Globus pallidus (tissue), 1 donor: ENCODE data around the gene GATD1.
A peak's percentile ranks its signal among the peaks of the same experiment; 100 is the strongest.

Source experiments
- DNase-seq: peaks from one replicate; pipeline ENCODE4 v3.0.0-alpha.2; 2015; ENCODE audit warnings: low spot score

GATD1 gene

DNA sequence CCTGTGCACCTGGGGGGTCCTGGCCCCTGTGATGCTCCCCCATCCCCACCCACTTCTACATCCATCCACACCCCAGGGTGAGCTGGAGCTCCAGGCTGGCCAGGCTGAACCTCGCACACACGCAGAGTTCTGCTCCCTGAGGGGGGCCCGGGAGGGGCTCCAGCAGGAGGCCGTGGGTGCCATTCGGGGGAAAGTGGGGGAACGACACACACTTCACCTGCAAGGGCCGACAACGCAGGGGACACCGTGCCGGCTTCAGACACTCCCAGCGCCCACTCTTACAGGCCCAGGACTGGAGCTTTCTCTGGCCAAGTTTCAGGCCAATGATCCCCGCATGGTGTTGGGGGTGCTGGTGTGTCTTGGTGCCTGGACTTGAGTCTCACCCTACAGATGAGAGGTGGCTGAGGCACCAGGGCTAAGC, 50.0 kb downstream of the GATD1 start:
- DNase-seq: no peak

DNA sequence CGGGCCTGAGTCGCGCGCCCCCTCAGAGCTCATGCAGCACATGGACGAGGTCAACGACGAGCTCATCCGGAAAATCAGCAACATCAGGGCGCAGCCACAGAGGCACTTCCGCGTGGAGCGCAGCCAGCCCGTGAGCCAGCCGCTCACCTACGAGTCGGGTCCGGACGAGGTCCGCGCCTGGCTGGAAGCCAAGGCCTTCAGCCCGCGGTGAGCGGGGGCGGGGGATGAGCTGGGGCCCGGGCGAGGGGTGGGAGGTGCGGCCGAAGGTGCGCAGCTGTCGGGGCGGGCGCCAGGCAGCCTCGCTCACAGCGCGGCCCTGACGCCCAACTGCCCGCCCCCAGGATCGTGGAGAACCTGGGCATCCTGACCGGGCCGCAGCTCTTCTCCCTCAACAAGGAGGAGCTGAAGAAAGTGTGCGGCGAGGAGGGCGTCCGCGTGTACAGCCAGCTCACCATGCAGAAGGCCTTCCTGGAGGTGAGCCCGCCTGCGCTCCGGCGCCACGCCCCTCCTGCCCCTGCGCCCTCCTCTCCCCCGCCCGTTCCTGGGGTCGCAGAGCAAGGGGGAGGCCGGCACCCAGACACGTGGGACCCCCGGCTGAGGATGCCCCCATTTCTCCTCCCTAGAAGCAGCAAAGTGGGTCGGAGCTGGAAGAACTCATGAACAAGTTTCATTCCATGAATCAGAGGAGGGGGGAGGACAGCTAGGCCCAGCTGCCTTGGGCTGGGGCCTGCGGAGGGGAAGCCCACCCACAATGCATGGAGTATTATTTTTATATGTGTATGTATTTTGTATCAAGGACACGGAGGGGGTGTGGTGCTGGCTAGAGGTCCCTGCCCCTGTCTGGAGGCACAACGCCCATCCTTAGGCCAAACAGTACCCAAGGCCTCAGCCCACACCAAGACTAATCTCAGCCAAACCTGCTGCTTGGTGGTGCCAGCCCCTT, 50.7 kb downstream of the GATD1 start:
- DNase-seq: no peak

DNA sequence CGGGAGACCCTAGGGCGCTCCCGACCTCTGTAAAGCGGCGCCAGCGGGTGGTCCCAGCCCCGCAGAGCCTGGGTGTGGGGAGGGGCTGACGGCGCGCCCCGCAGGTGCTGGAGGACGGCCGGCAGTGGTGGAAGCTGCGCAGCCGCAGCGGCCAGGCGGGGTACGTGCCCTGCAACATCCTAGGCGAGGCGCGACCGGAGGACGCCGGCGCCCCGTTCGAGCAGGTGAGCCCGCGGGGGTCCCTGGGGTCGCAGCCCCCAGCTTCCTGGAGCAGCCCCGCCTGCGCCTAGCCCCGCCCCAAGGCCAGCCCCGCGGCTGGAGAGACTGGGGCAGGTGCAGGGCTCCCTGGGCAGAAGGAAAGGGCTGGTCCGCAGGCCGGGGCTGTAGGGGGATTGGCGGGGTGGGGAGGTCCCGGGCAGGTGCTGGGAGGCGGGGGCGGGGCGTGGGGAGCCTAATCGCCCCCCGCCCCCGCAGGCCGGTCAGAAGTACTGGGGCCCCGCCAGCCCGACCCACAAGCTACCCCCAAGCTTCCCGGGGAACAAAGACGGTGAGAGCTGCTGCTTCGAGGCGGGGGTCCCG, 51.6 kb downstream of the GATD1 start:
- DNase-seq: no peak

DNA sequence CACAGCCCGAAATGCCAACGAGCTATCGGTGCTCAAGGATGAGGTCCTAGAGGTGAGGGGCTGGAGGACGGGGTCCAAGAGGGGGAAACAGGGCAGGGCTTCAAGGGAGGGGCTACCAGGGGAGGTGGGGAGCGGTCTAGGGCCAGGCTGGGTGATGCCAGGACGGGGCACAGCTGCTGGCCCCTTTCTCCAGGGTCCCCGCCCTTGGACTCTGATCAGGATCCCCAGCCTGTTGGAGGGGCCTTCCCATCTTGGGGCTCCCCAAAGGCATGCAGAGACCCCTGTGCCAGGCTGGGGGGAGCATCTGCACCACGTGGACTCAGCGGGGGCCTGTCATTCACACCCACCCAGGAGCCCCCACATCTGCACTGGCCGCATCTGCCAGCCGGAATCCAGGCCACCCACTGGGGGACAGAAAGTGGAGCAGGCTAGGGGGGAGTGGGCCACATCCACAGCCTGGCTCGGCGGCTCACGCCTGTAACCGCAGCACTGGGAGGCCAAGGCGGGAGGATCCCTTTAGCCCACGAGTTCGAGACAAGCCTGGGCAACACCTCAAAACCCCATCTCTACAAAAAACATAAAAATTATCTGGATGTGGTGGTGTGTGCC, 52.4 kb downstream of the GATD1 start:
- no peak for DNase-seq

DNA sequence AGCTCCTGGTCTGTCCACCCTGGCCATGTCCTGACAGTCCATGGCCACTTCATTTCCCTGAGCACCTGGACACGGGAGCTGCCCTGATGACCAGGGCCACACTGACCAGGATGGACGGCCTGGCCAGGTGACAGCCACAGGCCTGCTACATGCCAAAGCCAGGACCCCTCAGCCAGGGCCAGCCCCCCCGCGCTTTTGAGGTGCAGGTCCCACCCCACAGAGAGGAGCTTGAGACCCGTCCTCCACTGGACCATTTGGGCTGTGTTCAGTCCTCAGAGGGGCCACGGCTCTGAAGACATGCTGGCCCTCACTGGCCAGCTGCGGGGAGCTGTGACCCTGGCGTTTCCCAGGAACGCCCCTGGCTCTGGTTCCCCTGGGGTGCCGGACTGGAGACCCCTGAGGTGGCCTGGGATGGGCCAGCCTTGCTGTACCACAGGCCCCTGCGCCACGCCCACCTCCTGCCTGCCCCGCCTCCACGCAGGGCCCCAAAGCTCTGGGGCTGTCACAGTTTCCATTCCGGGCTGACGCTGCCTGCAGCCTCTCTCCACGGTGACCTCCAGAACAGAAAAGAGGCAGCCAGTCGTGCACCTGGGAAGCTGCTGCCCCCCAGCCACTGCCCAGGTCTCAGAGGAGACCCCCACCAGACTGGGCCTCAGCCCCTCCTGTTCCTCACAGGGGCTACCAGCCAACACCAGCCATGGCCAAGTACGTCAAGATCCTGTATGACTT, 53.1 kb downstream of the GATD1 start:
- no peak for DNase-seq

DNA sequence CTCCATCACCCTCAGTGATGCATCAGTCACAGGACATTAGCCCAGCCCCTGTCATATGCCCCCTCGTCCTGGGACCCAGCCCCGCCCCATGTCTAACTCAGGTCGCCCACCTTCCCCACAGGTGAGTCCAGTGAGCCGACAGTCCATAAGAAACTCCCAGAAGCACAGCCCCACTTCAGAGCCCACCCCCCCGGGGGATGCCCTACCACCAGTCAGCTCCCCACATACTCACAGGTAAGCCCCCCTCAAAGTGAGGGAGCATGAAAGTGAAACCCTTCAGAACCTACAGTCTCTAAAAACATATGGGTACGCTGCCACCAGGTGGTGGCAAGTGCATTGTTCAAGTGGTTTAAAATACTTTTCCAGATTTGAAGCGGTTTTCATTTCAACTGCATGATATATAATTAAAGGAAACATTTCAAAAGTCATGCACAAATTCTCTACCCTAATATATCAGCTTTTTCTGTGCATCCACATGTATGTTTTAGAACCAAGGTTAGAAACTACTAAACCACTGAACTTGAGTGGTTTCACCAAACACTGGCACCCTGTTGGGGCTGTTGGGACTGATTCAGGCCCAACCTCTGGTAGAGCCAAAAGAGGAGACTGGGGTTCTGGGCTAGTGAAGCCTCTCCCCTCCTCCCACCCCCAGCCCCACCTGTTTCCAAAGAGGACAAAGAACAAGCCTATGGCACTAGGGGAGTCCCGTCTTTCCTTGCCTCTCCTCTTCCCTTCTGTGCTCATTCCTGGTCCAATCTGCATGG, 54.0 kb downstream of the GATD1 start:
- DNase-seq: peak; percentile 47

DNA sequence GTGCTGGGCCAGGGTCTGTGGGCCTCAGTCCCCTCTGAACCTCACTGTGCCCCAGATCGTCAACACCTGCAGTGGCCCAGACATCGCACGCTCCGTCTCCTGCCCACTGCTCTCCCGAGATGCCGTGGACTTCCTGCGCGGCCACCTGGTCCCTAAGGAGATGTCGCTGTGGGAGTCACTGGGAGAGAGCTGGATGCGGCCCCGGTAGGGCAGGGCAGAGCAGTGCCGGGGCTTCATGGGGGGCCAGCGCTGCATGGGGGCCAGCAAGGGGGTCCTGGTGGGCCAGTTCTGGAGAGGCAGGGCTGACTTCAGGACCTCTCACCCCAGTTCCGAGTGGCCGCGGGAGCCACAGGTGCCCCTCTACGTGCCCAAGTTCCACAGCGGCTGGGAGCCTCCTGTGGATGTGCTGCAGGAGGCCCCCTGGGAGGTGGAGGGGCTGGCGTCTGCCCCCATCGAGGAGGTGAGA, 54.9 kb downstream of the GATD1 start:
- DNase-seq: no peak

DNA sequence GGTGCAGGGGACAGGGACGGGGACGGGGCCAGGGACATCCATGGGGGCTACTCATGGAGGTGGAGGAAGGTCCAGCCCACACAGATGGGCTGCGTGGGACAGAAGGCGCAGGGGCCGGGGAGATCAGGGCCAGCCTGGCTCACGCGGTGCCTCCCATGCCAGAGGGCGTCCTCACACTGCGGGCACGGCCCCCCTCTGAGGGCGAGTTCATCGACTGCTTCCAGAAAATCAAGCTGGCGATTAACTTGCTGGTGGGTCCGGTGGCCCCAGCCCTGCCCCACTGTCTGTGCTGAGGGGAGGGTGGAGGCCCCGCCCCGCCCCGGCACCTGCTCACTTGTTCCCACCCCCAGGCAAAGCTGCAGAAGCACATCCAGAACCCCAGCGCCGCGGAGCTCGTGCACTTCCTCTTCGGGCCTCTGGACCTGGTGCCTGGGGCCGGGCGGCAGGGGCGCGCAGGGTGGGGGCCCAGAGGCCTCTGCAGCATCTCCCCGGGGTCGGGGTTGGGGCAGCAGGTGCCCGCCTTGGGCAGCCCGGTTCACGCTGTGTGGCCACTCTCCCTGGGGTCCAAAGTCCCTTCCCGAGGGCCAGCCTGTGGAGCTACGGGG, 55.4 kb downstream of the GATD1 start:
- DNase-seq: no peak

DNA sequence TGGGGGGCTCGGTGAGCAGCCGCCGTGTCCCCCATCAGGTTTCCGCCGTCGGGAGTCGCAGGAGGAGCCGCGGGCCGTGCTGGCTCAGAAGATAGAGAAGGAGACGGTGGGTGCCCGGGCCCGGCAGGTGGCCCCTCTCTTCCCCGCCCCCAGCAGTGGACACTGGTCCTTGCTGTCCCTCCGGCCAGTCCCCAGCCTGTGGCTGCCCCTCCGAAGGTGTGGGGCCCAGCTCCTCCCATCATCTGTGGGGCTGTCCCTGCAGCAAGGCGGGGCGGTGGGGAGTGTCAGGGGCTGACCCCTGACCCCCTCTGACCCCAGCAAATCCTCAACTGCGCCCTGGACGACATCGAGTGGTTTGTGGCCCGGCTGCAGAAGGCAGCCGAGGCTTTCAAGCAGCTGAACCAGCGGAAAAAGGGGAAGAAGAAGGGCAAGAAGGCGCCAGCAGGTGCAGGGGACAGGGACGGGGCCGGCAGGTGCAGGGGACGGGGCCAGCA, 56.0 kb downstream of the GATD1 start:
- no peak for DNase-seq

DNA sequence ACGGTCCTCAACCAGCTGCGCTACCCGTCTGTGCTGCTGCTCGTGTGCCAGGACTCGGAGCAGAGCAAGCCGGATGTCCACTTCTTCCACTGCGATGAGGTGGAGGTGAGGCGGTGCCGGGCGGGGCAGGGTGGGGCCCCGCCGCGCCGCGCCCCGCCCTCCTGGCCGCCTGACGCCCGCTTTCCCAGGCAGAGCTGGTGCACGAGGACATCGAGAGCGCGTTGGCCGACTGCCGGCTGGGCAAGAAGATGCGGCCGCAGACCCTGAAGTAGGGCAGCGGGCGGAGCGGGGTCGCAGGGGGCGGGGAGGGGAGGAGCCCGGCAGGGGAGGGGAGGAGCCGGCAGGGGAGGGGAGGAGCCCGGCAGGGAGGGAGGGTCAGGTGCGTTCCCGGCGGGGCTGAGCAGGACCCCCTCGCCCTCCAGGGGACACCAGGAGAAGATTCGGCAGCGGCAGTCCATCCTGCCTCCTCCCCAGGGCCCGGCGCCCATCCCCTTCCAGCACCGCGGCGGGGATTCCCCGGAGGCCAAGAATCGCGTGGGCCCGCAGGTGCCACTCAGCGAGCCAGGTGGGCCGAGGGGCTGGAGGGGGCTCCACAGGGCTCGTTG, 56.5 kb downstream of the GATD1 start:
- no peak for DNase-seq

DNA sequence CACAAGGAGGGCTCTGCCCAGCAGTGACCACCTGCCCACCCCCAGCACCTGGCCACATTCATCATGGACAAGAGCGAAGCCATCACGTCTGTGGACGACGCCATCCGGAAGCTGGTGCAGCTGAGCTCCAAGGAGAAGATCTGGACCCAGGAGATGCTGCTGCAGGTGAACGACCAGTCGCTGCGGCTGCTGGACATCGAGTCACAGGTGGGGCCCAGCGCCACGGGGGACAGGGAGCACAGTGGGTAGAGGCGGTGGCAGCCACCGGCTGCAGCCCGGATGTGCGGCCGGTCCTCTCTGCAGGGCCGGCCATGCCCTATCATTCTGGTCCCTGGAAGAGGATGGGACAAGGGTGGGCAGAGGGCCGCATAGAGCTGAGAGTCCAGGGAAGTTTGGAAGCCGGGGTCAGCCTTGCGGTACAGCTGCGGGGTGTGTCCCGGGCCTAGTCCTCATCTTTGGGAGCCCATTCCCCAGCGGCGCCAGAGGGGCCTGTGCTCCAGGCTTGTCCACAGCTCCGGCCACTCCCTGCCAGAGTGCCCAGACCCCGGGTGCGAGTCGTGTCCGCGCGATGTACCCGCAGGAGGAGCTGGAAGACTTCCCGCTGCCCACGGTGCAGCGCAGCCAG, 57.2 kb downstream of the GATD1 start:
- DNase-seq: no peak

DNA sequence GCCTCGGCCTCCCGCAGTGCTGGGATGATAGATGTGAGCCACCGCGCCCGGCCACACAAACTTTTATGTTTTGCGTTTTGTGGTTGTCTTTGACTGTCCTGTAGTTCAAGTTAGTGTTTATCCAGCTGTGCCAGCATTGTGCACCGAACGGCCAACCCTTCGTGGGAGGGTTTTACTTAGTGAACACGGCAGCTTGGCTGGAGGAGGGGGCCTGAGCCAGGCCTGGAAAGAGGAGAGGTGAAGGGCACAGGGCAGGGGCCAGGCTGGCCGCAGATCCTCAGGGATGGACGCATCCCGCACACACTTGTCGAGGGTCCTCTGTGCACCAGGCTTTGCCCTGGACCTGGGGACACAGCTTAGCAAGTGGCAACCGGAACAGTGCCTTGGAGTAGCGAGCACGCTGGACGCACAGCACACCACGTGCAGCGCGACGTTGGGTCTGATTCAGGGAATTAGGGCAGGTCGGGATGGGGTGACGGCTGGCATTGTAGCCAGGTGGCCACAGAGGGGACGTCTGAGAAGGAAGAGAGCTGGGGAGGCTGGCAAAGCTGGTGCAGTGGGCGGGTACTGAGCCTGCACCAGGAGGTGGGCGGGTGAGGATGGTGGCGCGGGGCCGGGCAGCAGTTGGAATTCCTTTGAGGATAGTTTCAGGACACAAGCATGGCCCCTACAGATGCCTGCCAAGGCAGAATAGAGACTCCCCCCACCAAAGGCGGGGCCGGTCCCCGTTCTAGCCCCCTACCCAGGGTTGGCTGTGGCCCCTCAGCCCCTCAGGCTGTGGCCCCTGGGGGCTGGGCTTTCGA, 57.9 kb downstream of the GATD1 start:
- DNase-seq: no peak
